ENCODE results near the gene ICA1.

- TF ChIP-seq CTCF (IDR thresholded peaks at IDR 0.05 in 8 of 11, conservative IDR thresholded peaks at IDR 0.05 in 3 of 11) (no peak), POLR2A (IDR thresholded peaks at IDR 0.05) (no peak), POLR2AphosphoS5 (IDR thresholded peaks at IDR 0.05) (no peak)
Measured at GRCh38 chr7:8254667-8255066, 7.3 kb downstream of the ICA1 start.

All from spleen (tissue), 7 donors.